Uterus (tissue), 4 donors: ENCODE results near the gene ASIC1. TPM values are rescaled to one million over a fixed set of nuclear protein-coding genes. Genes with fewer than 3 reads are reported as not detected.

Experiments used
- DNase-seq, 2 donors: peaks; one replicate each; pipeline ENCODE4 v3.0.0-alpha.2; 2019 to 2020
- H3K27ac ChIP-seq, 2 donors: fragments of 200-600 bp; sonication (generic); 1 replicate in 1 of 2; 2 replicates in 1 of 2; pipeline ENCODE4 v1.5.1; 2016 to 2018
- H3K27me3 ChIP-seq, 2 donors: fragments of 200-600 bp; sonication (generic); one replicate each; pipeline ENCODE4 v1.5.1; 2018 to 2019; ENCODE audit warnings: control low read depth in 1 of 2
- H3K36me3 ChIP-seq, 2 donors: fragments of 200-600 bp; sonication (generic); one replicate each; pipeline ENCODE4 v1.5.1; 2019; ENCODE audit warnings: control low read depth in 1 of 2
- H3K4me1 ChIP-seq, 2 donors: fragments of 200-600 bp; sonication (generic); one replicate each; pipeline ENCODE4 v1.5.1; 2018 to 2019; ENCODE audit warnings: control low read depth in 1 of 2
- H3K4me3 ChIP-seq, 2 donors: fragments of 200-600 bp; sonication (generic); 1 replicate in 1 of 2; 2 replicates in 1 of 2; pipeline ENCODE4 v1.5.1; 2018 to 2019; ENCODE audit warnings: mild to moderate bottlenecking in 1 of 2
- H3K9me3 ChIP-seq, 2 donors: fragments of 200-600 bp; sonication (generic); one replicate each; pipeline ENCODE4 v1.5.1; 2019; ENCODE audit warnings: control low read depth in 1 of 2
- POLR2A ChIP-seq, 2 donors: fragments of 450-650 bp; IDR thresholded peaks; one replicate each; pipeline ENCODE4 v1.6.1; 2016; ENCODE audit warnings: antibody characterized with exemption in 2 of 2, mild to moderate bottlenecking in 1 of 2, moderate library complexity in 1 of 2
- intact Hi-C: fragments of 100-400 bp; cut with DNase I; formaldehyde crosslinking; loops from one replicate; pipeline ENCODE4 v1.15.1; 2023; ENCODE audit warnings: low total_unique reads
- total RNA-seq, 4 donors: library from RNA; depleted of rRNA in 3 of 4; stranded (reverse); fragments of >200 nt in 3 of 4; gene quantifications; one replicate each; pipeline versions ENCODE4 v1.1.0 to v1.2.4, GENCODE V29; 2014 to 2023
- TF ChIP-seq, protein P1 (sequence below), 4 experiments: fragments of 200-600 bp in 2 of 4; fragments of 450-650 bp in 2 of 4; sonication (generic) in 2 of 4; IDR thresholded peaks; one replicate each; pipeline ENCODE4 v1.5.1; 2016 to 2019; ENCODE audit warnings: antibody characterized with exemption in 4 of 4, mild to moderate bottlenecking in 2 of 4, moderate library complexity in 1 of 4
- donor health status: DM: yes; HTN: yes; CAD: no.

The ASIC1 gene
- total RNA-seq, 4 donors from 2014 or later: 3.5 to 5.6 TPM; not detected in 2

DNA sequence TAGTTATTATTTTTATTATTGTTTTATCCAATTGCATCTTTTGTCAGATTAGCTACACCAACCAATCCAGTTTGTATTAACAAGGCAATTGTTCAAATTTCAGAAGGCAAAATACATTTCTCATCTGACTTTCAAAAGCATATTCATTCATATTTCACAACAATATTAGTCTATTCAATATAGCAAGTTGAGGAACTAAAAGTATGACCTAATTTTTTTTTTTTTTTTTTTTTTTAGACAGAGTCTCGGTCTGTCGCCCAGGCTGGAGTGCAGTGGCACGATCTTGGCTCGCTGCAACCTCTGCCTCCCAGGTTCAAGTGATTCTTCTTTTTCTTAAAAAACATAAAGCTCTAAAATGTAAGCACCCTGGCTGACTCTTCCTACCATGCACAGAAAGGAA lies 71.9 kb downstream of the ASIC1 start:
- no peak for DNase-seq
- TF ChIP-seq, protein P1, sequence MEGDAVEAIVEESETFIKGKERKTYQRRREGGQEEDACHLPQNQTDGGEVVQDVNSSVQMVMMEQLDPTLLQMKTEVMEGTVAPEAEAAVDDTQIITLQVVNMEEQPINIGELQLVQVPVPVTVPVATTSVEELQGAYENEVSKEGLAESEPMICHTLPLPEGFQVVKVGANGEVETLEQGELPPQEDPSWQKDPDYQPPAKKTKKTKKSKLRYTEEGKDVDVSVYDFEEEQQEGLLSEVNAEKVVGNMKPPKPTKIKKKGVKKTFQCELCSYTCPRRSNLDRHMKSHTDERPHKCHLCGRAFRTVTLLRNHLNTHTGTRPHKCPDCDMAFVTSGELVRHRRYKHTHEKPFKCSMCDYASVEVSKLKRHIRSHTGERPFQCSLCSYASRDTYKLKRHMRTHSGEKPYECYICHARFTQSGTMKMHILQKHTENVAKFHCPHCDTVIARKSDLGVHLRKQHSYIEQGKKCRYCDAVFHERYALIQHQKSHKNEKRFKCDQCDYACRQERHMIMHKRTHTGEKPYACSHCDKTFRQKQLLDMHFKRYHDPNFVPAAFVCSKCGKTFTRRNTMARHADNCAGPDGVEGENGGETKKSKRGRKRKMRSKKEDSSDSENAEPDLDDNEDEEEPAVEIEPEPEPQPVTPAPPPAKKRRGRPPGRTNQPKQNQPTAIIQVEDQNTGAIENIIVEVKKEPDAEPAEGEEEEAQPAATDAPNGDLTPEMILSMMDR (IDR thresholded peaks at IDR 0.05): no peak
- TF ChIP-seq POLR2A (IDR thresholded peaks at IDR 0.05): no peak

DNA sequence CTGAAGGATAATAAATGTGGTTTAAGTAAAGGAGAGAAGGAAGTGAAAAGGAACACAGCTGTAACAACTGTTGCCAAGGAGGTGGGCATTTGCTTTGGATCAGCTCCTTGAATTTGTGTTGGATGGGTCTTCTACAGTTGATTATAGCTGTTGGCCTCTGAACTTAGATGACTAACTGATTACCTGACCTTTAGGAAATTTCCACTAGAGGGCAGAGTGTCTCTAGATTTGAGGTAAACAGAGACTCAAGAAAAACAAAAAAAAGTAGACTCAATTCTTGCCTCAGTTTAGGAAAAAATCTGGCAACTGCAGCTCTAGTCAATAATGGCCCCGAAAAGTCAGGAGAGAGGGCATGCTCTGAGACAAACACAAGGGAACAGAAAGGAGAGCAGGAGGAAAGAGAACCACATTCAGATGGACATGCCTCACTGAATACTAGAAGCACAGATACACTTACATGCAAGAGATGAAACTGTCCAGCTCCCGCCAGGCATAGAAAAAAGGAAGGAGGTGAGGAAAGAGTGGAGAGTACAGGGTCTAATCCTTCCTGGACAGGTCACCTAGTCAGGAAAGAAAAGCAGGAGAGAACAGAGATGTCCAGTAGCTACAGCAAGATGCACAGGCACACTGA lies 75.2 kb downstream of the ASIC1 start:
- intact Hi-C loops: no loop called here
- Histone ChIP-seq H3K27ac (no peak overlapping the region), H3K36me3 (no peaks in the 10 kb centered on the region)

More for the DNA sequence above, 71.9 kb downstream of the ASIC1 start:
- intact Hi-C loops: no loop called here
- Histone ChIP-seq H3K4me3 (no peak overlapping the region), H3K4me1 (no peaks in the 10 kb centered on the region), H3K27ac (no peak overlapping the region), H3K9me3 (no peaks in the 10 kb centered on the region), H3K27me3 (no peaks in the 10 kb centered on the region), H3K36me3 (no peaks in the 10 kb centered on the region)

More for the DNA sequence above, 75.2 kb downstream of the ASIC1 start:
- no peaks in the 10 kb centered on the region for H3K9me3 ChIP-seq
- H3K4me1 ChIP-seq: no peaks in the 10 kb centered on the region
- no peak overlapping the region for H3K4me3 ChIP-seq
- H3K27me3 ChIP-seq: no peaks in the 10 kb centered on the region
- DNase-seq: no peak
- TF ChIP-seq, protein P1 (IDR thresholded peaks at IDR 0.05): peak in 2 of 4 experiments; percentile 31 to 47
- no peak for TF ChIP-seq POLR2A (IDR thresholded peaks at IDR 0.05)

Other genes with a start within 250 kb of the ASIC1 start
- gene NCKAP5L, start 229.2 kb upstream of the ASIC1 start, total RNA-seq: 10 to 100 TPM in 2 of 4 donors, 1 to 10 TPM in 2; 4.1 to 26.1 (median 11.5) TPM
- gene BCDIN3D, start 214.5 kb upstream of the ASIC1 start, total RNA-seq: 1 to 10 TPM; 2.1 to 7.2 (median 2.7) TPM
- 10 to 100 TPM in 1 of 4 donors, 1 to 10 TPM in 3; 1.0 to 11.9 (median 5.5) TPM for gene FAIM2, start 153.7 kb upstream of the ASIC1 start, total RNA-seq
- gene AQP2, start 106.9 kb upstream of the ASIC1 start, total RNA-seq: not detected
- 1 to 10 TPM in 1 of 4 donors, not detected in 3; 2.3 TPM for gene AQP5, start 95.7 kb upstream of the ASIC1 start, total RNA-seq
- under 1 TPM in 1 of 4 donors, not detected in 3; 0.35 TPM for gene AQP6, start 84.6 kb upstream of the ASIC1 start, total RNA-seq
- 10 to 100 TPM in 1 of 4 donors, 1 to 10 TPM in 3; 8.5 to 57.8 (median 9.3) TPM for gene RACGAP1, start 32.1 kb upstream of the ASIC1 start, total RNA-seq
- 10 to 100 TPM in 3 of 4 donors, 1 to 10 TPM in 1; 4.1 to 54.6 (median 39.6) TPM for gene SMARCD1, start 27.7 kb downstream of the ASIC1 start, total RNA-seq
- gene GPD1, start 46.4 kb downstream of the ASIC1 start, total RNA-seq: not detected
- 100 to 1,000 TPM in 1 of 4 donors, 10 to 100 TPM in 3; 14.3 to 121 (median 45.4) TPM for gene COX14, start 54.6 kb downstream of the ASIC1 start, total RNA-seq
- gene CERS5, start 109.8 kb downstream of the ASIC1 start, total RNA-seq: 10 to 100 TPM in 3 of 4 donors, 1 to 10 TPM in 1; 9.1 to 73.9 (median 40.5) TPM
- 100 to 1,000 TPM in 2 of 4 donors, 10 to 100 TPM in 2; 85.0 to 140 (median 116) TPM for gene LIMA1, start 225.9 kb downstream of the ASIC1 start, total RNA-seq